Activated CD4-positive, alpha-beta T cell treated with anti-CD3 and anti-CD28 coated beads, Interleukin-2, amount 10 ng/mL, durations not matched to agents 24 days and 14 days (primary cell): Measurements from ENCODE around the gene PDSS1. TPM values are rescaled to one million over a fixed set of nuclear protein-coding genes. Genes with fewer than 3 reads are reported as not detected.
"Not testable (repeated sequence)": the region's sequence is repeated elsewhere in the genome, so short reads cannot be mapped to it uniquely, and the experiment has no call there.

Source experiments
- DNase-seq: peaks from one replicate; pipeline ENCODE4 v3.0.0; 2022
- H3K27ac Mint-ChIP-seq: one replicate; pipeline ENCODE4 v1.8.0; 2022; ENCODE audit warnings: mild to moderate bottlenecking, mixed read lengths
- H3K27me3 Mint-ChIP-seq: one replicate; pipeline ENCODE4 v1.8.0; 2022; ENCODE audit warnings: mixed read lengths
- H3K36me3 Mint-ChIP-seq: one replicate; pipeline ENCODE4 v1.8.0; 2022; ENCODE audit warnings: low read depth, mild to moderate bottlenecking, mixed read lengths
- H3K4me1 Mint-ChIP-seq: one replicate; pipeline ENCODE4 v1.8.0; 2021; ENCODE audit warnings: mixed read lengths
- H3K4me3 Mint-ChIP-seq: one replicate; pipeline ENCODE4 v1.8.0; 2022; ENCODE audit warnings: mild to moderate bottlenecking, moderate library complexity, mixed read lengths
- H3K9me3 Mint-ChIP-seq: one replicate; pipeline ENCODE4 v1.8.0; 2021; ENCODE audit warnings: mixed read lengths
- intact Hi-C: fragments of 100-400 bp; cut with micrococcal nuclease; formaldehyde crosslinking; loops from one replicate; pipeline ENCODE4 v1.15.1; 2023
- total RNA-seq: library from RNA; stranded (reverse); gene quantifications from 2 replicates; pipeline ENCODE4 v1.2.3, GENCODE V29; 2022

Gene PDSS1
- 39.0 and 39.8 TPM in 2 replicates for total RNA-seq

- Mint-ChIP-seq H3K4me1 (peaks cover 31% of the 10 kb centered on the region), H3K27ac (peak within 1 kb of the TSS; percentile 97), H3K27me3 (no peaks in the 10 kb centered on the region), H3K36me3 (peaks cover 30% of the 10 kb centered on the region), H3K9me3 (no peaks in the 10 kb centered on the region), H3K4me3 (peak within 1 kb of the TSS; percentile 99)
- intact Hi-C loops, result loop anchor here (1.0 to 10.0 kb wide), 8 partner anchors 39 to 1835 kb away; partner anchors contain the start of genes ANKRD26, APBB1IP, RAB18 and WAC
- DNase-seq, result peak; percentile 92
These were observed at the start of gene PDSS1 for GRCh38 chr10:26697163-26697921. PDSS1 (plus strand) TSS chr10:26697701; CDS start chr10:26697712, 11 bp downstream.

GRCh38 chr10:26648245-26648636 is 49.3 kb upstream of the PDSS1 start:
- H3K27me3 Mint-ChIP-seq, intact Hi-C loops, H3K27ac Mint-ChIP-seq, H3K9me3 Mint-ChIP-seq, DNase-seq, H3K4me3 Mint-ChIP-seq, H3K36me3 Mint-ChIP-seq, H3K4me1 Mint-ChIP-seq: not testable (repeated sequence)

- Mint-ChIP-seq H3K27ac (no peak overlapping the region), H3K36me3 (no peaks in the 10 kb centered on the region), H3K27me3 (no peaks in the 10 kb centered on the region), H3K9me3 (no peaks in the 10 kb centered on the region), H3K4me3 (no peak overlapping the region), H3K4me1 (no peaks in the 10 kb centered on the region)
- intact Hi-C loops, result no loop called here
- no peak for DNase-seq
These were observed 47.1 kb upstream of the PDSS1 start for GRCh38 chr10:26650406-26650805.

- H3K4me1 Mint-ChIP-seq, H3K4me3 Mint-ChIP-seq, DNase-seq, H3K36me3 Mint-ChIP-seq, H3K27ac Mint-ChIP-seq, intact Hi-C loops, H3K9me3 Mint-ChIP-seq, H3K27me3 Mint-ChIP-seq: not testable (repeated sequence)
These were observed 46.0 kb upstream of the PDSS1 start for GRCh38 chr10:26651476-26651875.

DNA sequence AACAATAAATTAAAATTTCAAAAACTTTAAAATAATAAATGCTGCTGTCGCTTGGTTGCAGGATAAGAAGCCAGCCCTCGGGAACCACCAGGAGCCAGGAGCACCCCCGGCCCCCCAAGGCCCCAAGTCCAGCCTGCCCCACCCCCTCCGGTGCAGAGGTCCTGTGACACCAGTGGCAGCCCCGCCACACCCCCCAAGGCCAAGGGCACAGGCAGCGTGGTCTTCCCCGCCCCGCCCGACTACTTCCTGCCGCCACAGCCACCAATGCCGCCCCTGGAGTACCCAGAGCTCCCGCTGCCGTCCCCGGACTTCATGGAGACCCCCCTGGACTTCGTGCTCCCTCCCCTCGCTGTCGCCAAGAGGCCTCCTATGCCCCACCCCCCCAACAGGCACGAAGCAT is 44.5 kb upstream of the PDSS1 start:
- Mint-ChIP-seq H3K27me3 (no peaks in the 10 kb centered on the region), H3K9me3 (no peaks in the 10 kb centered on the region), H3K4me1 (no peaks in the 10 kb centered on the region), H3K4me3 (no peak overlapping the region), H3K36me3 (no peaks in the 10 kb centered on the region), H3K27ac (no peak overlapping the region)
- intact Hi-C loops, result no loop called here
- no peak for DNase-seq

- Mint-ChIP-seq H3K27me3 (peaks cover 5% of the 10 kb centered on the region), H3K4me3 (no peak overlapping the region), H3K27ac (no peak overlapping the region), H3K9me3 (no peaks in the 10 kb centered on the region), H3K36me3 (no peaks in the 10 kb centered on the region), H3K4me1 (no peaks in the 10 kb centered on the region)
- DNase-seq, result no peak
- intact Hi-C loops, result no loop called here
These were observed 41.8 kb upstream of the PDSS1 start for GRCh38 chr10:26655746-26656145.

DNA sequence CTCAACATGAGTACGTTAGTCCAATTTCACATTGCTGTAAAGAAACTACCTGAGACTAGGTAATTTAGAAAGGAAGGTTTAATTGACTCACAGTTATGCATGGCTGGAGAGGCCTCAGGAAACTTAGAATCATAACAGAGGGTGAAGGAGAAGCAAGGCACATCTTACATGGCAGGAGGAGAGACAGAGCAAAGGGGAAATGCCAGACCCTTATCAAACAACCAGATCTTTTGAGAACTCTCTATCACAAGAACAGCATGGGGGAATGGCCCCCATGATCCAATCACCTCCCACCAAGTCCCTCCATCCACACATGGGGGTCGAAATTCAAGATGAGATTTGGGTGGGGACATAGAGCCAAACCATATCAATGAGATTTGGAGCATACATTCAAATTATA is 34.6 kb upstream of the PDSS1 start:
- no peaks in the 10 kb centered on the region for H3K36me3 Mint-ChIP-seq
- intact Hi-C loops, result no loop called here
- peaks cover 8% of the 10 kb centered on the region for H3K27me3 Mint-ChIP-seq
- no peaks in the 10 kb centered on the region for H3K9me3 Mint-ChIP-seq
- no peaks in the 10 kb centered on the region for H3K4me1 Mint-ChIP-seq
- no peak overlapping the region for H3K4me3 Mint-ChIP-seq
- DNase-seq, result no peak
- H3K27ac Mint-ChIP-seq, result no peak overlapping the region

- Mint-ChIP-seq H3K4me3 (no peak overlapping the region), H3K4me1 (no peaks in the 10 kb centered on the region), H3K9me3 (no peaks in the 10 kb centered on the region), H3K27ac (no peak overlapping the region), H3K27me3 (peaks cover 3% of the 10 kb centered on the region), H3K36me3 (no peaks in the 10 kb centered on the region)
- DNase-seq, result no peak
- intact Hi-C loops, result no loop called here
These were observed 32.1 kb upstream of the PDSS1 start for GRCh38 chr10:26665080-26666048.

DNA sequence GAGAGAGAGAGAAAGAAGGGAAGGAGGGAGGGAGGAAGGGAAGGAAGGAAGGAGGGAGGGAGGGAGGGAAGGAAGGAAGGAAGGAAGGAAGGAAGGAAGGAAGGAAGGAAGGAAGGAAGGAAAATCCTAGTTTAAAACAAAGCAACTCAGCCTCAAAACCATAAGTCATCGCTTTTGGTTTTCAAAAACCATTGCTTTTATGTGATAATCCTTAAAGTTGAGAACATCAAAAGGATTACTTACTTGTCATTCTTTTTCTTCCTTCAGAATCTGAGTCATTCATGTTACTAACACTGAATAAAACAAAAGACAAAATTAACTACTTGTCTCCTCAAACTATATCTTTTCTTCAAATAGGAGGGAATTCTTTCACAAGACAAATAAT is 21.6 kb upstream of the PDSS1 start:
- no peak overlapping the region for H3K4me3 Mint-ChIP-seq
- no peaks in the 10 kb centered on the region for H3K36me3 Mint-ChIP-seq
- H3K27me3 Mint-ChIP-seq, result peaks cover 6% of the 10 kb centered on the region
- H3K27ac Mint-ChIP-seq, result no peak overlapping the region
- no peaks in the 10 kb centered on the region for H3K9me3 Mint-ChIP-seq
- H3K4me1 Mint-ChIP-seq, result no peaks in the 10 kb centered on the region
- intact Hi-C loops, result no loop called here
- no peak for DNase-seq

GRCh38 chr10:26679588-26679987 is 17.9 kb upstream of the PDSS1 start:
- peaks cover 6% of the 10 kb centered on the region for H3K27me3 Mint-ChIP-seq
- H3K27ac Mint-ChIP-seq, result no peak overlapping the region
- H3K36me3 Mint-ChIP-seq, result no peaks in the 10 kb centered on the region
- DNase-seq, result no peak
- H3K4me3 Mint-ChIP-seq, result no peak overlapping the region
- H3K9me3 Mint-ChIP-seq, result no peaks in the 10 kb centered on the region
- intact Hi-C loops, result no loop called here
- H3K4me1 Mint-ChIP-seq, result peaks cover 7% of the 10 kb centered on the region

DNA sequence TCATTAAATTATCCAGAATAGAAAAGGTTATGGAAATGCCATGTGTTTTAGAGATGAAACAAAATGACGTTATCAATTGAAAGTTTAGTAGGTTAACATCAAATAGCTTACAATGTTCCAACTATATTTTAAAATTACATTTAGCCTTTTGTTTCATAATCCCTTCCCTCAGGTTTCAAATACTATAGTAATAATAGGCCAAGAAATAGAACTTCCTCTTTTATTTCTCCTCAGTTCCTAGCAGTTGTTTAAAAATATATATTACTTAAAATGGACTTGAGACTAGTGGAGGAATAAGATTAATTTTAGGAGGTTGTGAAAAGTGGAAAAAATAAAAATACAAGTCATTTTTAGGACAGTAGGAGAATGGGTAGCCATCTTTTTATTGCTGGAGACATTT is 16.4 kb upstream of the PDSS1 start:
- intact Hi-C loops, result no loop called here

DNA sequence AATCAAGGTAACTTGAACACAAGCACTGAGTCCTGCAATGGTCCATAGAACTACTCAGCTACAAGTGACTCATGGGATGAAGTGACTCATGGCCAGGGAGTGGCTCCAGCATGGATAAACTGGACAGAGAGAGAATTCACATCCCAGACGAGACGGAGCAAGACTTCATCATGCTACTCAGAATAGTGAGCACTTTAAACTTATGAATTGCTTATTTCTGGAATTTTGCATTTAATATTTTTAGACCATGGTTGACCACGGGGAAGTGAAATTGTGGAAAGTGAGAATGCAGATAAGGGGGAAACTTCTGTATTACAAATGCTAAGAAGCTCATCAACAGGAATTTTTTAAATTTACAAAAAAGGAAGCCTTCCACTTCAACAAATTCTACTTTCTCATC is 15.5 kb upstream of the PDSS1 start:
- H3K9me3 Mint-ChIP-seq, H3K27ac Mint-ChIP-seq, DNase-seq, H3K36me3 Mint-ChIP-seq, intact Hi-C loops, H3K4me1 Mint-ChIP-seq, H3K27me3 Mint-ChIP-seq, H3K4me3 Mint-ChIP-seq: not testable (repeated sequence)

More for the DNA sequence above, 16.4 kb upstream of the PDSS1 start:
- no peaks in the 10 kb centered on the region for H3K36me3 Mint-ChIP-seq
- no peak for DNase-seq
- peaks cover 8% of the 10 kb centered on the region for H3K27me3 Mint-ChIP-seq
- peaks cover 9% of the 10 kb centered on the region for H3K4me1 Mint-ChIP-seq
- H3K9me3 Mint-ChIP-seq, result no peaks in the 10 kb centered on the region
- H3K27ac Mint-ChIP-seq, result no peak overlapping the region
- no peak overlapping the region for H3K4me3 Mint-ChIP-seq

GRCh38 chr10:26682931-26683330 is 14.6 kb upstream of the PDSS1 start:
- no peak overlapping the region for H3K27ac Mint-ChIP-seq
- peaks cover 9% of the 10 kb centered on the region for H3K4me1 Mint-ChIP-seq
- H3K27me3 Mint-ChIP-seq, result peaks cover 5% of the 10 kb centered on the region
- DNase-seq, result no peak
- intact Hi-C loops, result no loop called here
- H3K9me3 Mint-ChIP-seq, result no peaks in the 10 kb centered on the region
- H3K36me3 Mint-ChIP-seq, result no peaks in the 10 kb centered on the region
- no peak overlapping the region for H3K4me3 Mint-ChIP-seq

DNA sequence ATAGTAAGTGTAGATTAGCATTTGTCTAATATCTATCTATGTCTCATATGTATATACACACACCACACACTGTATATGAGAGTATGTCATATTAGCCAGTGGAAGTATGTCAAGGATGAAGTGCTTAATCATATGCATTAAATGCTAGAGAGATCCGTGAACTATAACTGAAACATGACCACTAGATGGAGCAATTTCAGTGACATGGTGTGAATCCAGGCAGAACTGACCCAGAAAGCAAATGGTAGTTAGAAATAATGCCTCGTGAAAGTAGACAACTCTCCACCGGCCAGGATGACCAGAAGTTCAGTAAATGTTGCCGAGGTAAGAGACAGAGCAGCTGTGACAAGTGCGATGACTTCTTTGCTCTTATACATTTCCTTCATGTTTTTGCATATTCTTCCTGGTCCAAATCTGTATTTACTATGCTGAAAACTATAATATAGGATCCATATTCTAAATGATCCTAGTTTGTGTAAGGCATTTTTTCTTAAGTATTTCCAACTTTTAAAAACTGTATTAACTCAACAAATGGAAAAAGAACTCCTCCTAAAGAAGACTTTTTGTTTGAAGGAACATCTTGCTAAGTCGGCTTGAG is 12.7 kb upstream of the PDSS1 start:
- not testable (repeated sequence) for H3K9me3 Mint-ChIP-seq, H3K27ac Mint-ChIP-seq, H3K27me3 Mint-ChIP-seq, H3K36me3 Mint-ChIP-seq, H3K4me3 Mint-ChIP-seq
- peaks cover 13% of the 10 kb centered on the region for H3K4me1 Mint-ChIP-seq
- DNase-seq, result peak; percentile 79
- intact Hi-C loops, result loop anchor here (2.0 kb wide), 1 partner anchor 198 kb away; no protein-coding TSS in a partner anchor
